HG02588 (cell line): Measurements from ENCODE around the gene FKBP11.

ENCODE experiments used
- ATAC-seq: cut with Tn5 transposase; IDR thresholded peaks from one replicate; pipeline ENCODE4 v1.9.1; 2021; ENCODE audit warnings: mild to moderate bottlenecking, moderate library complexity; ENCODE audit not compliant: unreplicated experiment

The FKBP11 gene

GRCh38 chr12:48925304-48926011, at the start of gene FKBP11:
Gene FKBP11, minus strand, starts transcription at chr12:48925492. Its CDS starts 64 bp downstream, at chr12:48925428.
- peak; percentile 77 for ATAC-seq

DNA sequence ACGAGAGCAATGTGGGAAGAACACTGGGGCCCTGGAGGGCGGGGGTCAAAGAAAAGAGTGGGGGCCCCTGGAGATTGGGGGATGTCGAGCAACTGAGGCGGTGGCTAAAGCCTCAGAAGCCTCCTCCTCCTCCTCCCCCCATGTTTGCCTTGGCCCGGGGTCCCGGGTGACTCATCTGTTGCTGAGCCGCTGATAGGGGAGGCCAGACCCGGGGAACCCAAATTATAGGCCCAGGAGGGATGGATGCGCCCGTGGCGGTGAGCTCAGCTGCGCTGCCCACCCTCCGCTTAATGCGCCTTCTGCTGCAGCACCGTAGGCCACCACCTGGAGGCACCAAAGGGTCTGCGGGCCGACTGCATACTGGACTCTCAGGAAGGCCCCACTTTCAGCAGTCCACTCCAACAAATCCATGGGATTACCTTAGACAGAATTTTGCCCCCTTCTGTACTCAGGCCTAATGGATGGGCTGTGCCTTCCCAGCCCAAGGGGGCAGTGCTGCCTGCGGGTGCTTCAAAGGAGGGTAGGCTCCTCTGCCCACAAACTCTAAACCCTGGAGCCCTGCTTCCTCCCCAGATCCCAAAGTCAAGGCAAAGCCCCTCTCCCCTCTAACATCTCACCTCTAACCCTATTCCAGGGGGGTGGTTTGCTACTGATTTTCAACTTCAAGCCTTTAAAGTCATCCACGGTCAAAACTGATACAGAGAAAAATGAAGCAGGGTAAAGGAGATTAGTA, 48.8 kb upstream of the FKBP11 start:
- no peak for ATAC-seq

DNA sequence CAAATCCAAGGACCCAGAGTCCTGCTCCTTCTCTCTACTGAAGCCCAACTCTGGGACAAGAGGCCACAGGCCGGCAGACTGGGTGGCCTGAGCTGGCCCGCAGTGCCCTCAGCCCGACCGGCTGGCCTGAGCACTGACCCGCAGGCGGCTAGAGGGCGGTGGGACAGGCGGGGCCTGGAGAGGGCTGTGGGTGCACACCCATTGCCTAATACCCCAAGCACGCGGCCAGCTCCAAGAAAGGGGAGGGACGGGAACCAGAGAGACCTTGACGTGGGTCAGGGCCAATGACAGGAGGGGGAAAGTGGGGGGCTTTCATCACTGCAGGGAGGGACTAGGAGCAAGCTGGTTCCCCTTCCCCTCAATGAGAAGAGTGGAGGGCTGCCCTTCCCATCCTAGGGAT, 48.2 kb upstream of the FKBP11 start:
- ATAC-seq = no peak

DNA sequence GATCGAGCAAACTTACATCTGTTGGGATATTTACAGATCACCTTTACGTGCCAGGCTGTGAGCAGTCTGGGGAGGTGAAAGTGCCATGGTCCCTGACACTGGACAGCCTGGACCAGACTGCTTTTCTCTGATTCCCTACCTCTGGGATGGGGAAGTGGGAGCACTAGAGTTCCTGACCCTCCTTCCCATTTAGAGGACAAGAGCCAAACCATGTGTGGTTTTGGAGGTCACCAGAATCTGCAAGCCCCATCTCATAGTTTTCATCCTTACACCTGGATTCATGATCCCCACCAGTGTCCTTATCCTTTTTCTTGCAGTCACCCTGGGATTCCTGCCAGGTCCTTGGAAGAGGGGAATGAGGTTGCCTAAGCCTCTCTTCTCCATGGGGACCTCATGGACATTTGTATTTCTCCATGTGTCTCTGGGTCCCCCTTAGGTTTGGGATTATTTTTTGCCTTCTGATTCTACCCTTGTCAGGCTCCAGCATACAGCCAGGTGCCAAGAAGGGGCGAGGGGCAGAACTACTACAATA, 47.7 kb upstream of the FKBP11 start:
- ATAC-seq = no peak

GRCh38 chr12:48972213-48972951, 47.1 kb upstream of the FKBP11 start:
- no peak for ATAC-seq

- ATAC-seq = no peak
Observed at GRCh38 chr12:48970702-48971334, 45.5 kb upstream of the FKBP11 start.

GRCh38 chr12:48969833-48970701, 44.8 kb upstream of the FKBP11 start:
- no peak for ATAC-seq

GRCh38 chr12:48969160-48969771, 44.0 kb upstream of the FKBP11 start:
- no peak for ATAC-seq

GRCh38 chr12:48968467-48968866, 43.2 kb upstream of the FKBP11 start:
- no peak for ATAC-seq

- ATAC-seq = no peak
Observed at GRCh38 chr12:48967991-48968390, 42.7 kb upstream of the FKBP11 start.

DNA sequence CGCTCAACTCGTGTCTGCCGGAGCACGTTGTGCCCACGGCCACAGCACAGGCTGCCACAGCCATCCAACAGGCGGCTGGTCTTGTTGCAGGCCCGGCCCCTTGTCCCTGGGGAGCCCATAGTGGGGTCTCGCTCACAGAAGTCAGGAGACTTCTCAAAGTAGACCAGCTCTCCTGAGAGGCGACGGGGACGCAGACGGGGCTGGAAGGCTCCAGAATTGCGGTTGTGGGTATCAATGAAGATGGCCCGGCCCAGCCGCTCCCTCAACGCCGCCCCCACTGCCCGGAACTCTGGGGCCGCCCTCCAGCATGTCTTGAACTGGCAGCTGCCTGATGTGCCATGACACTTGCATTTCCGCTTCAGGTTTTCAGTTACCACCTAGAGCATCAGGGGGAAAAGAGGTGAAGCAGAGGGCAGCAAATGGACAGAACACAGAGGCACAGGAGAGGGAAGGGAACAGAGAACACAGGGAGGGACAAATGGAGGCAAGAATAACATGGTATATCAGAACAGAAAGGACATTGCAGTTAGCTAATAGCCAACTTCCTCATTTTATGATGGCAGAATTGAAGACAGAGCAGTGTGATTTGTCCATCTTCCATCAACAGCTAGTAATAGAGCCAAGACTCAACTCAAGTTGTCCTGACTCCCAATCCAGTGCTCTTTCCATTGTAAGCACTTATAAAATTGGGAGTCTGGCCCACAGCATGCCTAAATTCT, 41.0 kb upstream of the FKBP11 start:
- no peak for ATAC-seq

DNA sequence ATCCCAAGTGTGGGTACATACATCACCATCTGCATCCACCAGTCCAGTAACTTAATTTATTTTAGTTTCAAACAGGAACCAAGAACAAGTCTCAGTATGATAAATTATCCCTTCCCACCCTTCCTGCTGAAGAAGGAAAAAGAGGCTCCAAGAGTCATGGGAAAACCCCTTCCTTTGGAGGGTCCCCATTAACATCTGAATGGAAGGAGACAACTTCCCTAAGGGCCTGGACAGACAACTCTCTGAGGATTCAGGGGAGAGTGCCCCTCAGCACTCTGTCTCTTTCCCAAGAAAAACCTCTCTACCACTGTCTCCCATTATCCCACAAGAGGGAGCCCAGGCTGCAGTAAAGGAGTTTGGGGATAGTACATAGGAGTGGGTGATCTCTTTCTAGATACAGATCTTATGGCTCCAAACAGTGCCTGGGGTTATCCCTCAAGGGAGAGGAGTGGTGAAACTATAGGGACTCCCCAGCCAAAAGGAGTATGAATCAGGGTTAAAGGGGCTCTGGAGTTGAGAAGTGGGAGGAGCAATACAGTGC, 40.1 kb upstream of the FKBP11 start:
- ATAC-seq = no peak

DNA sequence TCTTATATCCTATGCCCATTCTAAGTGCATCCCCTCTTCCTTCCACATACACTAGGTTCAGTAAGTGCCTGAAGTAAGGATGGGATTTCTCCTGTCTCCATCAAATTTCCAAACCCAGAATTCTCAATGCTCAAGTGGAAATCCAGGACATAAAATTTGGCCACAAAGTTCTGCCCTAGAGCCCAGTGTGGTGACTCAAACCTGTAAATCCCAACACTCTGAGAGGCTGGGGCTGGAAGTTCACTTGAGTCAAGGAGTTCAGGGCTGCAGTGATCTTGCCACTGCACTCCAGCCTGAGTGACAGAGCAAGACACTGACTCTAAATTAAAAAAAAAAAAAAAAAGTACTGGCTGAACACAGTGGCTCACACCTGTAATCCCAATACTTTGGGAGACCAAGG, 36.5 kb upstream of the FKBP11 start:
- no peak for ATAC-seq

GRCh38 chr12:48961331-48961730, 36.0 kb upstream of the FKBP11 start:
- no peak for ATAC-seq

- no peak for ATAC-seq
Observed at GRCh38 chr12:48960834-48961233, 35.5 kb upstream of the FKBP11 start.

- no peak for ATAC-seq
Observed at GRCh38 chr12:48958049-48958388, 32.7 kb upstream of the FKBP11 start.

DNA sequence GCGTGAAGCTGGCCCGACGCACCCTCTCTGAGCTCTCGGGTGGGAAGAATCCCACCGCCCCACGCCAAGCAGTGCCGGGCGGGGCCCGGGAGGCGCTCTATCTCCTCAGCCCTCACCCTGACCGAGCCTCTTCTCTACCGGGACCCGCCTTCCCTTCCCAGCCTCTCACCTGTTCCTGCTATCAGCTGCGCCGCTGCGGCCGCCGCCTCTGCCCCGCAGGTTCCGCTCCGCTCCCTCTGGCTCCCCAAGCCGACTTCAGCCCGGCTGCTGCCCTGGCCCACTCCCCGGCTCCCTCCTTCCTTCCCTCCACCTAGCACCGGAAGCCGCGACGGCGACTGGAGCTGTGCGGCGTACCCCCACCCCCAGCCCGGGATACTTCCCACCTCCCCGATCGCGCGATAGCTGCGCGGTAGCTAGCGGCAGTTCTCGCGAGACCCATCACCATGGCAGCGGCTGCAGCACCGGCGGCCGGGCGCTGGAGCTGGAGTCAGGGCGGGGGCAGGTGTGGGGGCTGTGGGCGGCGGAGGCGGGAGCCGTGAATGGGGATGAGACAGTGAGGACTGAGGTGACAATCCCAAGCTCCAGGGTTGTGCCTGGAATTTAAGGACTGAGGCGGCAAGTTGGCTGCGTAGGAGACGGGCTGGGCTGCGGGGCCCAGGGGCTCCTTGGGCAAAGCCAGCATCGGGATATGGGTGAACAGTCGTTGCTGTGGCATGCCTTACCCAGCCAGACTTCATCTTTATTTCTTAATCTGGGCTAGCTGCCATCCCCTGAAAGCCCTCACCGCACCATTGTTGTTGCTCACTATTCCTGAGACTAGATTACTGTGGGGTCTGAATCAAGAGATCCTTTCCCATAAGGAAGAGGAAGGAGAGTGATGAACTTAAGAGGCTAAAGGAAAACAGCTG, 32.1 kb upstream of the FKBP11 start, which contains the start of gene ARF3:
ARF3 (minus strand) TSS at position 347 of the 908 bp plus-strand sequence. CDS start 16,392 bp downstream, outside the sequence.
- peak; percentile 92 for ATAC-seq
